Caco-2 (cell line): ENCODE results near the gene HBA2. TPM values are rescaled to one million over a fixed set of nuclear protein-coding genes. Genes with fewer than 3 reads are reported as not detected.

Experiments
- BruUV-seq: library from RNA; stranded (reverse); fragments of 400-500 nt; replicated peaks from 2 replicates; lab custom pipeline; 2021; lab: Mats Ljungman, UMichigan
- CTCF ChIA-PET: fragments of 300-600 bp; sonication (Branson Sonifier 250); formaldehyde crosslinking; loops from one replicate; lab custom pipeline; 2022; ENCODE audit warnings: antibody characterized with exemption; lab: Charles Lee
- POLR2A ChIA-PET: fragments of 300-600 bp; sonication (Branson Sonifier 250); formaldehyde crosslinking; loops from one replicate; lab custom pipeline; 2022; ENCODE audit warnings: antibody characterized with exemption; lab: Charles Lee
- DNase-seq, 2 experiments: peaks; one replicate each; pipeline versions ENCODE4 v3.0.0 to v3.0.0-alpha.2; 2020 to 2022
- H3K27me3 ChIP-seq: replicated peaks from 2 replicates; pipeline ENCODE4 v1.6.0; 2011; ENCODE audit warnings: low read length; ENCODE audit not compliant: control insufficient read depth, insufficient read depth
- H3K36me3 ChIP-seq: 2 replicates; pipeline ENCODE4 v1.5.1; 2011; ENCODE audit warnings: low read length; ENCODE audit not compliant: control insufficient read depth, insufficient read depth
- H3K4me1 ChIP-seq: fragments of 250-450 bp; sonication (Bioruptor Pico); 2 replicates; pipeline ENCODE4 v1.5.1; 2020; ENCODE audit warnings: mild to moderate bottlenecking
- H3K4me3 ChIP-seq: 2 replicates; pipeline ENCODE4 v1.5.1; 2011; ENCODE audit warnings: low read depth, mild to moderate bottlenecking, control low read depth, low read length
- H3K9me3 ChIP-seq: fragments of 250-450 bp; sonication (Bioruptor Pico); 2 replicates; pipeline ENCODE4 v1.5.1; 2020; ENCODE audit warnings: mild to moderate bottlenecking, moderate library complexity
- H3K27ac Mint-ChIP-seq: one replicate; pipeline ENCODE4 v1.8.0; 2022; ENCODE audit warnings: mixed read lengths; ENCODE audit not compliant: unreplicated experiment
- H3K27me3 Mint-ChIP-seq: one replicate; pipeline ENCODE4 v1.8.0; 2022; ENCODE audit warnings: mixed read lengths; ENCODE audit not compliant: insufficient read depth, unreplicated experiment
- H3K36me3 Mint-ChIP-seq: one replicate; pipeline ENCODE4 v1.8.0; 2022; ENCODE audit warnings: mild to moderate bottlenecking, mixed read lengths; ENCODE audit not compliant: insufficient read depth, unreplicated experiment
- H3K4me1 Mint-ChIP-seq: one replicate; pipeline ENCODE4 v1.8.0; 2022; ENCODE audit warnings: low read depth, mixed read lengths; ENCODE audit not compliant: unreplicated experiment
- H3K4me3 Mint-ChIP-seq: one replicate; pipeline ENCODE4 v1.8.0; 2022; ENCODE audit warnings: mild to moderate bottlenecking, moderate library complexity, mixed read lengths; ENCODE audit not compliant: unreplicated experiment
- H3K9me3 Mint-ChIP-seq: one replicate; pipeline ENCODE4 v1.8.0; 2022; ENCODE audit warnings: mixed read lengths; ENCODE audit not compliant: unreplicated experiment
- CTCF ChIP-seq, 2 experiments: fragments of 200-600 bp in 1 of 2; IDR thresholded peaks; 1 replicate in 1 of 2; 2 replicates in 1 of 2; pipeline versions ENCODE4 v1.5.1 to v1.8.0; 2011 to 2022; ENCODE audit warnings: antibody characterized with exemption in 1 of 2, control low read depth in 1 of 2, inconsistent platforms in 1 of 2, low read depth in 1 of 2, low read length in 1 of 2, mild to moderate bottlenecking in 1 of 2, moderate library complexity in 1 of 2; ENCODE audit not compliant: insufficient read depth in 1 of 2, severe bottlenecking in 1 of 2, unreplicated experiment in 1 of 2
- intact Hi-C: fragments of 100-400 bp; cut with micrococcal nuclease; formaldehyde crosslinking; loops from one replicate; pipeline ENCODE4 v1.10.0; 2022; ENCODE audit not compliant: unreplicated experiment
- total RNA-seq: library from RNA; stranded (reverse); gene quantifications from 2 replicates; pipeline ENCODE4 v1.2.3, GENCODE V29; 2022

Gene HBA2
- total RNA-seq, 1 experiment from 2014 or later: 2.1 TPM

GRCh38 chr16:212999-213398, 40.3 kb downstream of the HBA2 start:
- no peak for TF ChIP-seq CTCF (IDR thresholded peaks at IDR 0.05; ENCODE audit: insufficient read depth in 1 of 2, low read depth in 1 of 2, low read length in 1 of 2, severe bottlenecking in 1 of 2, unreplicated experiment in 1 of 2)
- Histone ChIP-seq H3K4me3 (no peak overlapping the region), H3K27me3 (no peaks in the 10 kb centered on the region), H3K9me3 (no peaks in the 10 kb centered on the region), H3K36me3 (peaks cover 1% of the 10 kb centered on the region; the same call in 1 of the 2 replicates), H3K4me1 (no peaks in the 10 kb centered on the region)
- intact Hi-C loops: no loop called here
- Mint-ChIP-seq H3K9me3 (no peaks in the 10 kb centered on the region), H3K36me3 (peaks cover 81% of the 10 kb centered on the region), H3K4me1 (no peaks in the 10 kb centered on the region), H3K4me3 (no peak overlapping the region), H3K27ac (no peak overlapping the region), H3K27me3 (no peaks in the 10 kb centered on the region)
- CTCF ChIA-PET: interaction anchor here (1.1 kb wide), 1 partner anchor 149 kb away, joined by 3 read pairs; no protein-coding TSS in a partner anchor
- no TSS peak for BruUV-seq
- no peak for DNase-seq
- POLR2A ChIA-PET: no interaction called here

GRCh38 chr16:220021-220420, 47.3 kb downstream of the HBA2 start:
- no peaks in the 10 kb centered on the region for H3K27me3 ChIP-seq
- CTCF ChIA-PET: no interaction called here
- no peaks in the 10 kb centered on the region; the same call in 1 of the 2 replicates for H3K36me3 ChIP-seq
- Mint-ChIP-seq H3K4me3 (no peak overlapping the region), H3K27ac (no peak overlapping the region), H3K27me3 (no peaks in the 10 kb centered on the region), H3K9me3 (no peaks in the 10 kb centered on the region), H3K4me1 (no peaks in the 10 kb centered on the region), H3K36me3 (peaks cover 98% of the 10 kb centered on the region)
- POLR2A ChIA-PET: interaction anchor here (1.0 kb wide), 1 partner anchor 8 kb away, joined by 4 read pairs; no protein-coding TSS in a partner anchor
- TSS peak; percentile 2 for BruUV-seq
- no peaks in the 10 kb centered on the region for H3K9me3 ChIP-seq
- DNase-seq: no peak
- no peak overlapping the region for H3K4me3 ChIP-seq
- intact Hi-C loops: no loop called here
- no peaks in the 10 kb centered on the region for H3K4me1 ChIP-seq
- no peak for TF ChIP-seq CTCF (IDR thresholded peaks at IDR 0.05; ENCODE audit: insufficient read depth in 1 of 2, low read depth in 1 of 2, low read length in 1 of 2, severe bottlenecking in 1 of 2, unreplicated experiment in 1 of 2)

Other genes with a start within 250 kb of the HBA2 start
- gene POLR3K, start 119.3 kb upstream of the HBA2 start, total RNA-seq: 29.3 and 32.4 TPM in 2 replicates
- gene SNRNP25, start 119.0 kb upstream of the HBA2 start, total RNA-seq: 57.1 and 60.7 TPM in 2 replicates
- gene RHBDF1, start 100.2 kb upstream of the HBA2 start, total RNA-seq: 62.3 and 65.8 TPM in 2 replicates
- gene MPG, start 94.7 kb upstream of the HBA2 start, total RNA-seq: 39.1 and 41.1 TPM in 2 replicates
- 47.2 and 54.0 TPM in 2 replicates for gene NPRL3, start 34.2 kb upstream of the HBA2 start, total RNA-seq
- gene HBZ, start 20.2 kb upstream of the HBA2 start, total RNA-seq: not detected in 2 replicates
- not detected in 2 replicates for gene HBM, start 6.9 kb upstream of the HBA2 start, total RNA-seq
- gene HBA1, start 3.8 kb downstream of the HBA2 start, total RNA-seq: 3.6 and 8.6 TPM in 2 replicates
- 7.0 and 9.2 TPM in 2 replicates for gene HBQ1, start 7.6 kb downstream of the HBA2 start, total RNA-seq
- gene LUC7L, start 56.6 kb downstream of the HBA2 start, total RNA-seq: 80.7 and 86.1 TPM in 2 replicates
- gene FAM234A, start 61.9 kb downstream of the HBA2 start, total RNA-seq: 71.7 and 77.7 TPM in 2 replicates
- 5.3 and 8.9 TPM in 2 replicates for gene RGS11, start 103.1 kb downstream of the HBA2 start, total RNA-seq
- gene ARHGDIG, start 107.7 kb downstream of the HBA2 start, total RNA-seq: 1.9 and 2.1 TPM in 2 replicates
- gene PDIA2, start 110.3 kb downstream of the HBA2 start, total RNA-seq: 0.28 and 0.41 TPM in 2 replicates
- 29.7 and 34.5 TPM in 2 replicates for gene AXIN1, start 179.8 kb downstream of the HBA2 start, total RNA-seq
- 82.4 and 91.2 TPM in 2 replicates for gene MRPL28, start 197.7 kb downstream of the HBA2 start, total RNA-seq
- 85.5 and 87.1 TPM in 2 replicates for gene PGAP6, start 209.1 kb downstream of the HBA2 start, total RNA-seq
- gene NME4, start 224.3 kb downstream of the HBA2 start, total RNA-seq: 140 and 150 TPM in 2 replicates
- gene DECR2, start 229.0 kb downstream of the HBA2 start, total RNA-seq: 50.2 and 52.6 TPM in 2 replicates